Dendritic cell treated with granulocyte-macrophage colony-stimulating factor and Interleukin-4, amounts not matched to agents 40 ng/mL and 50 ng/mL, for 4 days (primary cell): ENCODE data around the gene TADA1.

Source experiments
- H3K27ac Mint-ChIP-seq: one replicate; pipeline ENCODE4 v1.8.0; 2022; ENCODE audit warnings: mild to moderate bottlenecking, mixed read lengths
- H3K27me3 Mint-ChIP-seq: one replicate; pipeline ENCODE4 v1.8.0; 2022; ENCODE audit warnings: mild to moderate bottlenecking, mixed read lengths
- H3K36me3 Mint-ChIP-seq: one replicate; pipeline ENCODE4 v1.8.0; 2022; ENCODE audit warnings: low read depth, mixed read lengths
- H3K4me1 Mint-ChIP-seq: one replicate; pipeline ENCODE4 v1.8.0; 2022; ENCODE audit warnings: low read depth, mixed read lengths
- H3K4me3 Mint-ChIP-seq: one replicate; pipeline ENCODE4 v1.8.0; 2022; ENCODE audit warnings: mild to moderate bottlenecking, moderate library complexity, mixed read lengths
- H3K9me3 Mint-ChIP-seq: one replicate; pipeline ENCODE4 v1.8.0; 2022; ENCODE audit warnings: mixed read lengths
- intact Hi-C: fragments of 100-400 bp; cut with micrococcal nuclease; formaldehyde crosslinking; loops from one replicate; pipeline ENCODE4 v1.15.0; 2022

TADA1 gene

GRCh38 chr1:166875734-166876539 lies at the start of gene TADA1:
TSS of gene TADA1 (minus strand) at chr1:166876264. CDS start at chr1:166876233, 31 bp downstream.
- H3K4me1 Mint-ChIP-seq = peaks cover 24% of the 10 kb centered on the region
- no peaks in the 10 kb centered on the region for H3K36me3 Mint-ChIP-seq
- intact Hi-C loops = no loop called here
- no peaks in the 10 kb centered on the region for H3K27me3 Mint-ChIP-seq
- peak within 1 kb of the TSS; percentile 85 for H3K4me3 Mint-ChIP-seq
- no peaks in the 10 kb centered on the region for H3K9me3 Mint-ChIP-seq
- H3K27ac Mint-ChIP-seq = peak within 1 kb of the TSS; percentile 72

GRCh38 chr1:166924823-166925541 lies 48.9 kb upstream of the TADA1 start:
- intact Hi-C loops = no loop called here
- Mint-ChIP-seq H3K27me3 (peaks cover 26% of the 10 kb centered on the region), H3K4me1 (peaks cover 14% of the 10 kb centered on the region), H3K36me3 (no peaks in the 10 kb centered on the region), H3K9me3 (no peaks in the 10 kb centered on the region), H3K4me3 (no peak overlapping the region), H3K27ac (no peak overlapping the region)

- peaks cover 14% of the 10 kb centered on the region for H3K4me1 Mint-ChIP-seq
- intact Hi-C loops = no loop called here
- no peaks in the 10 kb centered on the region for H3K9me3 Mint-ChIP-seq
- H3K27me3 Mint-ChIP-seq = peaks cover 33% of the 10 kb centered on the region
- H3K27ac Mint-ChIP-seq = no peak overlapping the region
- no peaks in the 10 kb centered on the region for H3K36me3 Mint-ChIP-seq
- H3K4me3 Mint-ChIP-seq = peak overlapping the region; percentile 73
Measured at GRCh38 chr1:166920561-166921475, 44.8 kb upstream of the TADA1 start.

GRCh38 chr1:166918956-166919316 lies 42.9 kb upstream of the TADA1 start:
- Mint-ChIP-seq H3K9me3 (no peaks in the 10 kb centered on the region), H3K27me3 (peaks cover 33% of the 10 kb centered on the region), H3K4me1 (peaks cover 8% of the 10 kb centered on the region), H3K4me3 (no peak overlapping the region), H3K27ac (no peak overlapping the region), H3K36me3 (no peaks in the 10 kb centered on the region)
- intact Hi-C loops = no loop called here

GRCh38 chr1:166918088-166918955 lies 42.3 kb upstream of the TADA1 start:
- no peaks in the 10 kb centered on the region for H3K36me3 Mint-ChIP-seq
- no peak overlapping the region for H3K4me3 Mint-ChIP-seq
- peaks cover 33% of the 10 kb centered on the region for H3K27me3 Mint-ChIP-seq
- H3K4me1 Mint-ChIP-seq = peaks cover 8% of the 10 kb centered on the region
- H3K9me3 Mint-ChIP-seq = no peaks in the 10 kb centered on the region
- intact Hi-C loops = no loop called here
- no peak overlapping the region for H3K27ac Mint-ChIP-seq

- Mint-ChIP-seq H3K36me3 (no peaks in the 10 kb centered on the region), H3K4me1 (peaks cover 8% of the 10 kb centered on the region), H3K4me3 (no peak overlapping the region), H3K27me3 (peaks cover 16% of the 10 kb centered on the region), H3K9me3 (no peaks in the 10 kb centered on the region), H3K27ac (no peak overlapping the region)
- intact Hi-C loops = no loop called here
Measured at GRCh38 chr1:166915941-166916340, 39.9 kb upstream of the TADA1 start.

- intact Hi-C loops = no loop called here
- Mint-ChIP-seq H3K4me1 (no peaks in the 10 kb centered on the region), H3K27ac (no peak overlapping the region), H3K9me3 (no peaks in the 10 kb centered on the region), H3K4me3 (no peak overlapping the region), H3K36me3 (no peaks in the 10 kb centered on the region), H3K27me3 (peaks cover 7% of the 10 kb centered on the region)
Measured at GRCh38 chr1:166915042-166915441, 39.0 kb upstream of the TADA1 start.

GRCh38 chr1:166914111-166914510 lies 38.0 kb upstream of the TADA1 start:
- no peak overlapping the region for H3K27ac Mint-ChIP-seq
- no peaks in the 10 kb centered on the region for H3K36me3 Mint-ChIP-seq
- H3K27me3 Mint-ChIP-seq = peaks cover 2% of the 10 kb centered on the region
- no peaks in the 10 kb centered on the region for H3K9me3 Mint-ChIP-seq
- intact Hi-C loops = no loop called here
- H3K4me3 Mint-ChIP-seq = no peak overlapping the region
- no peaks in the 10 kb centered on the region for H3K4me1 Mint-ChIP-seq

GRCh38 chr1:166911624-166912023 lies 35.6 kb upstream of the TADA1 start:
- Mint-ChIP-seq H3K4me1 (peaks cover 11% of the 10 kb centered on the region), H3K4me3 (no peak overlapping the region), H3K36me3 (no peaks in the 10 kb centered on the region), H3K27me3 (no peaks in the 10 kb centered on the region), H3K27ac (no peak overlapping the region), H3K9me3 (no peaks in the 10 kb centered on the region)
- intact Hi-C loops = no loop called here

- intact Hi-C loops = loop anchor here (1.0 kb wide), 1 partner anchor 149 kb away; no protein-coding TSS in a partner anchor
- no peaks in the 10 kb centered on the region for H3K9me3 Mint-ChIP-seq
- no peaks in the 10 kb centered on the region for H3K27me3 Mint-ChIP-seq
- H3K27ac Mint-ChIP-seq = no peak overlapping the region
- no peaks in the 10 kb centered on the region for H3K36me3 Mint-ChIP-seq
- H3K4me1 Mint-ChIP-seq = peaks cover 11% of the 10 kb centered on the region
- no peak overlapping the region for H3K4me3 Mint-ChIP-seq
Measured at GRCh38 chr1:166910396-166910994, 34.4 kb upstream of the TADA1 start.

- Mint-ChIP-seq H3K36me3 (no peaks in the 10 kb centered on the region), H3K9me3 (no peaks in the 10 kb centered on the region), H3K27me3 (no peaks in the 10 kb centered on the region), H3K4me1 (peaks cover 11% of the 10 kb centered on the region), H3K4me3 (no peak overlapping the region), H3K27ac (no peak overlapping the region)
- intact Hi-C loops = no loop called here
Measured at GRCh38 chr1:166908942-166909341, 32.9 kb upstream of the TADA1 start.

GRCh38 chr1:166907763-166908162 lies 31.7 kb upstream of the TADA1 start:
- Mint-ChIP-seq H3K4me1 (peaks cover 21% of the 10 kb centered on the region), H3K4me3 (no peak overlapping the region), H3K36me3 (no peaks in the 10 kb centered on the region), H3K27me3 (no peaks in the 10 kb centered on the region), H3K27ac (no peak overlapping the region), H3K9me3 (no peaks in the 10 kb centered on the region)
- intact Hi-C loops = no loop called here

- intact Hi-C loops = no loop called here
- Mint-ChIP-seq H3K4me1 (peaks cover 27% of the 10 kb centered on the region), H3K9me3 (no peaks in the 10 kb centered on the region)
Measured at GRCh38 chr1:166907051-166907450, 31.0 kb upstream of the TADA1 start.

More at GRCh38 chr1:166907051-166907450, 31.0 kb upstream of the TADA1 start:
- Mint-ChIP-seq H3K27me3 (no peaks in the 10 kb centered on the region), H3K4me3 (no peak overlapping the region), H3K27ac (no peak overlapping the region), H3K36me3 (no peaks in the 10 kb centered on the region)
